ENCODE measurements around the gene SENP7.

Gene SENP7

GRCh38 chr3:101536266-101536665 lies 23.3 kb upstream of the SENP7 start:
- Histone ChIP-seq H3K27ac (no peak overlapping the region), H3K27me3 (no peaks in the 10 kb centered on the region), H3K4me3 (no peak overlapping the region), H3K9me3 (no peaks in the 10 kb centered on the region), H3K4me2 (no peak overlapping the region), H3K9ac (no peak overlapping the region), H3K4me1 (no peaks in the 10 kb centered on the region; the same call in 1 of the 2 replicates), H4K20me1 (no peaks in the 10 kb centered on the region), H3K36me3 (no peaks in the 10 kb centered on the region)
- no peak for TF ChIP-seq Cebpa-rat (IDR thresholded peaks at IDR 0.05)

DNA sequence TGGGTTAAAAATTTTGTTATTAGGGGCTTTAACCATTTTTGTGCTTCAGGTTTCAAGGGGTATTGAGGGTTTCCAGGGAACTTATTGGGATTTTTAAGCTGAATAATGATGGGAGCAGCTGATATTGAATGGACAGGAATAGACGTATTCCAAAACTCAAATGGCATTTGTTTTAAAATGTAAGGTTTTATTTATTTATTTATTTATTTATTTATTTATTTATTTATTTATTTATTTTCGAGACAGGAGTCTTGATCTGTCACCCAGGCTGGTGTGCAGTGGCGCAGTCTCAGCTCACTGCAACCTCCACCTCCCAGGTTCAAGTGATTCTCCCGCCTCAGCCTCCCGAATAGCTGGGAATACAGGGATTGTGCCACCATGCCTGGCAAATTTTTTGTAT lies 22.2 kb upstream of the SENP7 start:
- no peaks in the 10 kb centered on the region for H4K20me1 ChIP-seq
- H3K9me3 ChIP-seq, result peaks cover 4% of the 10 kb centered on the region
- H3K36me3 ChIP-seq, result no peaks in the 10 kb centered on the region
- no peaks in the 10 kb centered on the region for H3K27me3 ChIP-seq
- no peak overlapping the region for H3K27ac ChIP-seq
- peaks cover 8% of the 10 kb centered on the region; the same call in 1 of the 2 replicates for H3K4me1 ChIP-seq
- no peak overlapping the region for H3K4me2 ChIP-seq
- TF ChIP-seq Cebpa-rat (IDR thresholded peaks at IDR 0.05), result no peak
- no peak overlapping the region for H3K4me3 ChIP-seq
- no peak overlapping the region for H3K9ac ChIP-seq

GRCh38 chr3:101533603-101533968 lies 20.6 kb upstream of the SENP7 start:
- H3K4me3 ChIP-seq, result no peak overlapping the region
- H3K36me3 ChIP-seq, result no peaks in the 10 kb centered on the region
- TF ChIP-seq Cebpa-rat (IDR thresholded peaks at IDR 0.05), result no peak
- no peaks in the 10 kb centered on the region for H4K20me1 ChIP-seq
- no peak overlapping the region for H3K27ac ChIP-seq
- peaks cover 8% of the 10 kb centered on the region for H3K9me3 ChIP-seq
- H3K27me3 ChIP-seq, result no peaks in the 10 kb centered on the region
- H3K4me2 ChIP-seq, result no peak overlapping the region
- peaks cover 8% of the 10 kb centered on the region; the same call in 1 of the 2 replicates for H3K4me1 ChIP-seq
- no peak overlapping the region for H3K9ac ChIP-seq

DNA sequence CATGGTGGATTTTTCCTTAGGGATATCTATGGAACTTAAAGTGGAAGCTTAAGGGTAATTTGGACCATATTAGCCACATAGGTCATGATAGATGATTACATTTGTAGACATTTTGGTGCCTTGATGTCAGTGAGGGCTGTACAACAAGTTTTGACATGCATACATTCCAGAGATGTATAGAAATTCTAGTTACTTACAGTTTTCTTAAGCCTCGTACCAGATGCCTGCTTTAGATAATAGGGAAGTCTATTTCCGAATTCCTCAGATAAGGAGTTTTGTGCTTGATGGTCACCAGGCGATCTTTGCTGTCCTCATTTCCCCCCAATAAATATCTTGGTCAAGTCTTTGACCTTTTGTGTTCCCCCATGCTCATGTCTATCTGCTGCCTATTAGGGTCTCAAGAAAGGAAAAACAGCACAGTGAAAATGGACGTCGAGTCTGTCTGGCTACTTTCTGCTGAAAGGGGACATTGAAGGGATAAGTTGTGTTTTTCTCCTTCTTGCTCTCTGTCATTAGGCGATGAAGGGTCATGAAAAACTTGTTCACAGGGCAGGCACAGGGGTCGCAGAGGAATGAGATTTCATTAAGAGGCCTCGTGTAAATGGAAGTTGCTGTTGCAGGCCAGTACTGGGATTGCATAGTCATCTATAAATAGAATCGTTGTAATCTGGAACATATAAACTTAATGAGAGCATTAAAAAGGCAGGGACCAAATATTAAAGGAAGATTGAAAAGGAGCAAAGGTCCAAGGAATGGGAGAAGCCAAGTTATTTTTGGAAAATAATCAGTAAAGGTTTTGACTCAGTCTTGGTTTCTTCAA lies 20.0 kb upstream of the SENP7 start:
- Histone ChIP-seq H3K4me1 (peaks cover 8% of the 10 kb centered on the region; the same call in 1 of the 2 replicates), H3K27me3 (no peaks in the 10 kb centered on the region), H3K9ac (no peak overlapping the region), H3K4me3 (no peak overlapping the region), H3K4me2 (no peak overlapping the region), H3K27ac (no peak overlapping the region), H3K36me3 (no peaks in the 10 kb centered on the region), H4K20me1 (no peaks in the 10 kb centered on the region), H3K9me3 (peaks cover 8% of the 10 kb centered on the region)
- TF ChIP-seq Cebpa-rat (IDR thresholded peaks at IDR 0.05), result no peak

- Histone ChIP-seq H3K4me1 (0 out of 2 replicates have a peak, but pooled peaks cover 8% of the 10 kb centered on the region), H3K27ac (no peak overlapping the region), H3K4me2 (no peak overlapping the region), H3K4me3 (no peak overlapping the region), H4K20me1 (no peaks in the 10 kb centered on the region), H3K9me3 (peaks cover 8% of the 10 kb centered on the region), H3K27me3 (no peaks in the 10 kb centered on the region), H3K36me3 (no peaks in the 10 kb centered on the region), H3K9ac (no peak overlapping the region)
- TF ChIP-seq Cebpa-rat (IDR thresholded peaks at IDR 0.05), result no peak
Observed at GRCh38 chr3:101531473-101532086, 18.6 kb upstream of the SENP7 start.

DNA sequence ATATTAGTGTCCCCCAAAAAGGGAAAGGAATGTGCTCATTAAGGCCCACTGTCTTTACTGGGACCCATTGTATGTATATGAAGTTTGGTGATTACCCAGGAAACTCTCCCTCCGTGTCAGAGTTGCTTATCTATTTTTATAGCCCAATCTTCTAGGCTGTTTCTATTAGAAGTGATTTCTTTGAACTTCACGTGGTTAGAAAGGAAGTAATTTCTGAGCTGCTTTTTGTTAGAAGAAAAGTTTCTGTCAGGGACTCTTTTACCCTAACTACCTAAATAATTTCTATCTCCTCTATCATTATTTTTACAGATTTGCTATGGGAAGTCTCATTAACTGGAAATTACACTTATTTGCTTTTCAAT lies 17.7 kb upstream of the SENP7 start:
- no peak for TF ChIP-seq Cebpa-rat (IDR thresholded peaks at IDR 0.05)
- H3K9ac ChIP-seq, result no peak overlapping the region
- H4K20me1 ChIP-seq, result no peaks in the 10 kb centered on the region
- H3K36me3 ChIP-seq, result no peaks in the 10 kb centered on the region
- H3K4me1 ChIP-seq, result 0 out of 2 replicates have a peak, but pooled peaks cover 8% of the 10 kb centered on the region
- H3K27me3 ChIP-seq, result no peaks in the 10 kb centered on the region
- H3K4me2 ChIP-seq, result no peak overlapping the region
- H3K9me3 ChIP-seq, result peaks cover 8% of the 10 kb centered on the region
- no peak overlapping the region for H3K27ac ChIP-seq
- no peak overlapping the region for H3K4me3 ChIP-seq

- Histone ChIP-seq H3K27me3 (no peaks in the 10 kb centered on the region), H3K4me3 (no peak overlapping the region), H3K36me3 (no peaks in the 10 kb centered on the region), H3K27ac (no peak overlapping the region), H3K4me1 (0 out of 2 replicates have a peak, but pooled peaks cover 8% of the 10 kb centered on the region), H4K20me1 (no peaks in the 10 kb centered on the region), H3K9me3 (peaks cover 8% of the 10 kb centered on the region), H3K4me2 (no peak overlapping the region), H3K9ac (no peak overlapping the region)
- TF ChIP-seq Cebpa-rat (IDR thresholded peaks at IDR 0.05), result no peak
Observed at GRCh38 chr3:101529816-101530685, 17.0 kb upstream of the SENP7 start.

GRCh38 chr3:101527906-101528305 lies 14.9 kb upstream of the SENP7 start:
- TF ChIP-seq Cebpa-rat (IDR thresholded peaks at IDR 0.05), result no peak
- no peaks in the 10 kb centered on the region for H3K36me3 ChIP-seq
- H3K4me2 ChIP-seq, result no peak overlapping the region
- H4K20me1 ChIP-seq, result no peaks in the 10 kb centered on the region
- no peaks in the 10 kb centered on the region for H3K27me3 ChIP-seq
- H3K27ac ChIP-seq, result no peak overlapping the region
- 0 out of 2 replicates have a peak, but pooled peaks cover 8% of the 10 kb centered on the region for H3K4me1 ChIP-seq
- H3K9ac ChIP-seq, result no peak overlapping the region
- peaks cover 8% of the 10 kb centered on the region for H3K9me3 ChIP-seq
- no peak overlapping the region for H3K4me3 ChIP-seq

- Histone ChIP-seq H3K9me3 (peaks cover 8% of the 10 kb centered on the region), H3K4me1 (0 out of 2 replicates have a peak, but pooled peaks cover 8% of the 10 kb centered on the region)
Observed at GRCh38 chr3:101527441-101527840, 14.4 kb upstream of the SENP7 start.

More at GRCh38 chr3:101527441-101527840, 14.4 kb upstream of the SENP7 start:
- no peak overlapping the region for H3K4me3 ChIP-seq
- no peak overlapping the region for H3K4me2 ChIP-seq
- H3K27ac ChIP-seq, result no peak overlapping the region
- no peak for TF ChIP-seq Cebpa-rat (IDR thresholded peaks at IDR 0.05)
- H3K9ac ChIP-seq, result no peak overlapping the region
- no peaks in the 10 kb centered on the region for H3K27me3 ChIP-seq
- H3K36me3 ChIP-seq, result no peaks in the 10 kb centered on the region
- H4K20me1 ChIP-seq, result no peaks in the 10 kb centered on the region

Measured in BLaER1 (cell line).